NCI-H82 treated with DMSO at 0.1 percent for 48 hours (cell line): Measurements from ENCODE around the gene MRGPRX4.

ENCODE experiments used
- DNase-seq: peaks from one replicate; lab custom pipeline; 2025; ENCODE audit not compliant: unreplicated experiment; lab: John Stamatoyannopoulos, UW

Gene MRGPRX4

GRCh38 chr11:18209058-18209457 lies 36.4 kb downstream of the MRGPRX4 start:
- no peak for DNase-seq

- DNase-seq = no peak
Measured at GRCh38 chr11:18221274-18221876, 48.7 kb downstream of the MRGPRX4 start.

GRCh38 chr11:18222814-18223421 lies 50.3 kb downstream of the MRGPRX4 start:
- no peak for DNase-seq
